Measurements from ENCODE around the gene RHOA.
"Not testable (repeated sequence)": the region's sequence is repeated elsewhere in the genome, so short reads cannot be mapped to it uniquely, and the experiment has no call there.

The RHOA gene

DNA sequence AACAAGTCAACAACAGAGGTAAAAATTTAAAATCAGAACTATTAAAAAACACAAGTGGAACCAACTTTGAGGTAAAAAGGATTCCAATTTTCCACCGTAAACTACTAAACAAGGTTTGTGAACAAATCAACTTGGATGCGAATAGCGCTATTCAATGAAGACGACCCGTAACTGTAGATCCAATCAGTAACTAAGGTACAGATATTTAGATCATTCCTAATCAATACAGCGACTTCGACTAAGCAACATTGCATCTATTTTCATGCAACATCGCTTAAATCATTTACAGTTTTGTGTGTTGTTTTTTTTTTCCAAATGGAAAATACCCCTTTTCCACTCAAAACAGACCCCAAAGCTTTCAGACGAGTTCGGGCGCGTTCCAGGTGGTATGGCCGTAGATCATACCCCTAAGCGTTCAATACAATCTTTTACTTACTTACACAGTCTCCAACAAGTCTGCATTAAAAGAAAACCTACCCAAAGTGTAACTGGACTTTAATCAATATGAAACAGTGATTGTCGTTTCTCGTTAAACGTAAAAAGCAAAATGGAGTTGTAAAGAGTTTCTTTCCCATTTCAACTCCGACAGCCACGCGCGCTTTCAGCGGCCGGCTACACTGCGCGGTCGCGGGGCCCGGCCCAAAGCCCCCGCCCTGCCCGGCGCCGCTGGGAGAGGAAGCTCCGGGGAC, 786 bp downstream of the RHOA start:
- no peak for DNase-seq

DNA sequence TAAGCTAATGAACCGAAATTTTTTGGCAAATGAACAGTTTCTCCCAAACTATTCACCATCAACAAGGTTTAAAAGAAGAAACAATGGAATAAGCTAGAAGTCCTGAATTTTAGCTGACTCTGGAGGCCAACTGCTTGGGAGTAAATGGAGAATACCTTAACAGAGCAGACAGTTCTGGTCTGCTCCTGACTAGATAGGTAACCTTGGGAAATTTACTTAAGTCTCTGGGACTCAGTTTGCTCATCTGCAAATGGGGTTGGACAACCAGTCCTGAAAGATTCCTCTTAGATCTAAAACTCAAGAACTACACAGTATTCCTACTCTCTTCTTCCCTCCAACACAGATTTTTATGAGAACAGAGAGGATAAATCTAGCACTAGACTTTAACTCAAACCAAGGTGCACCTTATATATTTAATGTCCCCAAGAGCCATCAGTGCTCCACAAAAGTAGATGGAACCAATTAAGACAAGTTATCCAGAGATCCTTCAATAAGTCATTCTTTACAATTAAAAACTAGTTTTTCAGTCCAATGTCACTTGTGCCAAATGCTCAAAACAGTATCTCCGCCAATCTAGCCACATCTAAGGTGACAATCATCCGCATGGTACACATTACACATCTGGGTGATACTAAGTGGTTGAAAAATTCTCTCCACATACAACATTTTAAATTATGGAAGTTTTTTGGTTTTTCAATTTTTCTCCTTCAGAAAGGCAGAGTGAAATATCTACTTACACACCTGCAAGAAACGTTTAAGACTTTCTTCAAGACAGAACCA, 1.5 kb downstream of the RHOA start:
- no peak for DNase-seq

DNA sequence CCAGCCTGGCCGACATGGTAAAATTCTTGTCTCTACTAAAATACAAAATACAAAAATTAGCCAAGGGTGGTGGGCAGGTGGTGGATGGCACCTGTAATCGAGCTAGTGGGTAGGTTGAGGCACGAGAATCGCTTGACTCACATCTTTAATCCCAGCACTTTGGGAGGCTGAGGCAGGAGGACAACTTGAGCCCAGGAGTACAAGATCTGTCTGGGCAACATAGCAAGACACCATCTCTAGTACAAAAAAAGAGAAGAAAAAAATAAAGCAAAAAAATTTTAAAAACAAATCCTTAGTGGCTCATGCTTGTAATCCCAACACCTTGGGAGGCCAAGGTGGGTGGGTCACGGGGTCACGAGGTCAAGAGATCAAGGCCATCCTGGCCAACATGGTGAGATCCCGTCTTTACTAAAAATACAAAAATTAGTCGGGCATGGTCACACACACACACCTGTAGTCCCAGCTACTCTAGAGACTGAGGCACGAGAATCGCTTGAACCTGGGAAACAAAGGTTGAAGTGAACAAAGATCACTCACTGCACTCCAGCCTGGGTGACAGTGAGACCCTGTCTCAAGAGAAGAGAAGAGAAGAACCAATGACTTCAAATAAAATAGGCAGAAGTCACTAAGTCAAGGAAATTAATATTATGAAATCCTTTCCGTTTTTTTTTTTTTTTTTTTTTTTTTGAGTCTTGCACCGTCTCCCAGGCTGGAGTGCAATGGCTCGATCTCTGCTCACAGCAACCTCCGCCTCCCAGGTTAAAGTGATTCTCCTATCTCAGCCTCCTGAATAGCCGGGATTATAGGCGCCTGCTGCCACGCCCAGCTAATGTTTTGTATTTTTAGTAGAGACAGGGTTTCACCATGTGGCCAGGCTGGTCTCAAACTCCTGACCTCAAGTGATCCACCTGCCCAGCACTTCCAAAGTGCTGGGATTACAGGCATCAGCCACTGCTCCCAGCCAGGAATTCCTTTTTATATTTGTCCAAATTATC, 4.9 kb downstream of the RHOA start:
- DNase-seq = no peak

DNA sequence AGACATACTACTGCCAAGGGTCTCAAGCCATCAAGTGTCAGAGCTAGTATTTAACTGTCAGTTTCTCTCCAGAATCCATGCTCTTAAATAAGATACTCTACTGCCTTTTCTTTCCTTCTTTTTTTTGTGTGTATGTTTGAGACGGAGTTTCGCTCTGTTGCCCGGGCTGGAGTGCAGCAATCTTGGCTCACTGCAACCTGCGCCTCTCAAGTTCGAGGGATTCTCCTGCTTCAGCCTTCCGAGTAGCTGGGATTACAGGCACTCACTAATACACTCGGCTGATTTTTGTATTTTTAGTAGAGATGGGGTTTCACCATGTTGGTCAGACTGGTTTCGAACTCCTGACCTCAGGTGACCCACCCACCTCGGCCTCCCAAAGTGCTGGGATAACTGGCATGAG, 6.2 kb downstream of the RHOA start:
- not testable (repeated sequence) for DNase-seq

DNA sequence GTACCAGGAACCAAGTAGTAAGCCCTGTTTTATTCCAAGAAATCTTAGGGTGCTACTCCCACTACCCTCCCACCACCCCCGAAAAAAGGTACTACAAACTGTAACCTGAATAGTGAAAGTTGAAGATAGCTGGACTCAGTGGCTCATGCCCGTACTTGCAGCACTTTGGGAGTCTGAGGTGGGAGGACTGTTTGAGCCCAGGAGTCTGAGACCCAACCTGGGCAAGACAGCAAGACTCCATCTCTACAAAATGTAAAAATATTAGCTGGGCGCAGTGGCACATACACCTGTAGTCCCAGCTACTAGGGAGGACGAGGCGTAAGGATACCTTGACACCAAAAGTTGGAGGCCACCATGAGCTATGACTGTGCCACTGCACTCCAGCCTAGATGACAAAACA, 7.9 kb downstream of the RHOA start:
- DNase-seq = no peak

DNA sequence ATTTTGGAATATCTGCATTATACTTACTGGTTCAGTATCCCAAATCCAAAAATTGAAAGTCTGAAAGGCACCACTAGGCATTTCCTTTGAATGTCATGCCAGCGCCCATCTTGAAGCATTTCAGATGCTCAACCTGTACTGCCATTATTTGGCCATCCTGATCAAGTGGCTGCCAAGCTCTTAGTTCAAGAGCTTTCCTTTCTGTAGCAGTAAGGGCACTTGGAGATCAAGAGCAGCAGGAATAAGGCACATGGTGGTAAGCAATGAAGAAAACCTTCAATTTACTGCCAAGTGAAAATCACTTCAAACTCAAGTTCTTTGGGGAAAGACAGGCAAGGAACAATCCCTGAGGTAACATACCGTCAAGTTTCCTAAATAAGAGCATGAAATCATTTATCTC, 10.0 kb downstream of the RHOA start:
- DNase-seq = no peak

DNA sequence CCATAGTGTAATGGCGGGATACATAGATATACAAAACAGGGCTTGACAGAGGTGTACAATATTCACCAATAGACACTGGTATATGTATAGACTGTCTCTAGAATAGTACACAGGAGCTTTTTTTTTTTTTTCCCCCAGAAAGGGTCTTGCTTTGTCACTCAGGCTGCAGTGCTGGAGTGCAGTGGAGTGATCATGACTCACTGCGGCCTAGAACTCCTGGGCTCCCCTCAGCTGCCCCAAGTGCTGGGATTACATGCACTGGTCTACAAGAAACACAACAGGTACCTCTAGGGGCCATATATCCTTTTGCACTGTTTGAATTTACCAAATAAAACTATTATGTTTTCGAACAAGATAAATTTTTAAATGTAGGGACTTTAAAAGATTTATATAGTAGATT, 12.3 kb downstream of the RHOA start:
- no peak for DNase-seq

DNA sequence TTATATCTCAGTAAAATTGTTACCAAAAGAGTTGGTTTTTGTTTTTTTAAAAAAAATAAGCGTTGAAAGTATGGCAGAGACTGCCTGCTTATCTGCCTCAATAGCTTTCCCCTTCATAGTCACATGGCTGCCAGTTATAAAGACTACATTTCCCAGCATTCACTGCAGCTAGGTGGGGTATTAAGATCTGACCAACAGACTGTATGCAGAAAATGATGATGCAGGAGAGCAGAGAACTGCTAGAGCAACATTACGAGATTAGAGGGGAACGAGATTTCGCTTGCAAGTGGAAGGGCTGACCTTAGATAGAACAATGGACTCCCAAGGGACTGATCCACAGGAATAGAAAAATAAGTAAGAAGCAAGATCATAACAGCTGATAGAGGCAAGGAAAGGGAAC, 14.3 kb downstream of the RHOA start:
- no peak for DNase-seq

DNA sequence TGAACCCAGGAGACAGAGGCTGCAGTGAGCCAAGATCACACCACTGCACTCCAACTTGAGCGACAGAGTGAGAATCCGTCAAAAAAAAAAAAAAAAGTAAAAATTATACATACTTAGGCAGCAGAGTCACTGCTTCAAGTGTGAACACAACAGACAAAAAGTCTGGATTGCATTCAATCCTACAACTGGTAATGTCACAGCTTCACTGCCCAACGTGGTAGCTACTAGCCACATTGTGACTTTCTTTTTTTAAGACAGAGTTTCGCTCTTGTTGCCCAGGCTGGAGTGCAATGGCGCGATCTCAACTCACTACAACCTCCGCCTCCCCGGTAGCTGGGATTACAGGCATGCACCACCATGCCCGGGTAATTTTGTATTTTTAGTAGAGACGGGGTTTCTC, 20.5 kb downstream of the RHOA start:
- not testable (repeated sequence) for DNase-seq

DNA sequence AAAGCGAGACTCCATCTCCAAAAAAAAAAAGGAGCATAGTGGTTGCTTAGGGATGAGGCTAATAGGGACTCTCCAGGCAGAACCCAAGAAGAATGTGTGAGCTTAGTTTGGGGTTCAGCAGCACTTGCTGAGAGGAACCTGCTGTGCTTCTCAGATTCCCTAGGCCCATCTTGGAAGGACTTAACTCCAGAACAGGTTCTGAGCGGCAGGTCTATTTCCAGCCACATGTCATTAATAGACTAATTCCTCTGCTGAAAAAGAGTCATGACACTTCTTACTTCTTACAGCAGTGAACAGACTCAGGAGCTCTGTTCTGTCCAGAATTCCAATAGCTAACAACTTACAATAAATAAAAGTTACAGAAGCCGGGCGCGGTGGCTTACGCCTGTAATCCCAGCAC, 22.5 kb downstream of the RHOA start:
- DNase-seq = no peak

DNA sequence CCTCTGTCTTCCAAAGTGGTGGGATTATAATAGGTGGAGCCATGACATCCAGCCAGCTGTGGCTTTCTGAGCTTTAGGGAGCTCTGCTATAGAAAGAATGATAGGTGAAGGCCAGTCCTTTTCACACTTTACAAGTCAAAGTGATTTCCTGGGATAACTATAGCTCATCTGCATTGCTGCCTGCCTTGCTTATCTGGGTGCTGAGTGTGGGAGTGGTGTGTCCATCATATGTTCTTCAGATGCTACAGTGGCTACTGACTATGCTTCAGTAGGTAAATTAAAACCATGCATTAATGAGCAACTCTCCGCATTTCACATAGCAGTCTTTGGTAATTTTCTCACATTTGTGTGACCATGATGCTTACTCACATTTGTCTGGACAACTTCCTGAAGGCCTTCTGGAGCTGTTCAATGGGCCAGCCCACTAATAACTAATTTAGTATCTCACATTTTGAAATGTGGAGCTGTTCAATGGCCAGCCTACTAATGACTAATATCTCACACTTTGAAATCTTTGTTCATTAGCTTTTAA, 23.4 kb downstream of the RHOA start:
- DNase-seq = no peak

DNA sequence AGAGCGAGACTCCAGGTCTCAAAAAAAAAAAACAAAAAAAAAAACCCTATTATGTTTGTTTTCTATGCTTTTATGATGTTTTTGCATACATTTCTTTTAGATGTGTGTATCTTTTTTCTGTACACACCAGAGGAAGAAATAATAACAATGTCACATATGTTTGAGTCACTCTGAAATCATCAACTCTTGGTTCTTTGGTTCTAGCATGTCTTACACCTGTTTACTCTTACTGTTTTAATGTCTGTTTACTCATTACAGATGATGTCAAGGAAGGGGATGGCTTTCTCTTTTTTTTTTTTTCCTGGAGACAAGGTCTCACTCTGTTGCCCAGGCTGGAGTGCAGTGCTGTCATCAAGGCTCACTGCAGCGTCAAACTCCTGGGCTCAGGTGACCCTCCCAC, 24.1 kb downstream of the RHOA start:
- DNase-seq = no peak

DNA sequence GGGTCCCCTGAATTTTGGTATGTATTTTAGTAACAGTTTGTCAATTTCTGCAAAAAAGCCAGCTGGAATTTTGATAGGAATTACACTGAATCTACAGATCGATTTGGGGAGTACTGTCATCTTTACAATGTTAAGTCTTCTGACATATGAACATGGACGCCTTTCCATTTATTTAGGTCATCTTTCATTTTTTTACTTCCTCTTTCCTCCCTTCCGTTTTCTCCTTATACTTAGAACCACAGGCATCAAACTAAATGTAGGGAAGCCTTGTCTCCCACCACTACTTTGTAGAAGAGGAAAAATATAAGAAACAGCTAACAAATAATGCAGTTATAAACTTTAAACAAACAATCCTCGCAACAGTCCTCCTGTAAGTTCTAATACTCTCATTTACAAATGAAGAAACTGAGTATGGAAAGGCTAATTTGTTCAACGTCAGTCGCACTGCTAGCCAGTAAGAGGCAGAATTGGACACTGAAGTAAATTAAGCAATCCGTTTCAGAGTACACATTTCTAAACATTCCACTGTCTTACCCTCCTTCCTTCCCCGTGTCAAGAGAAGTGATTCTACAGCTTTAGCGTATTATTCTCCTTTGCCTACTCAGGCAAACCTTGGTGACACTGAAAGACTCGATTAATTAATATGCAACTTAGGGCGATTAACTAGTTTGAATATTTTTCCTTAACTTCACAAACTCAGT, 25.6 kb downstream of the RHOA start:
- DNase-seq = peak in 1 of 2 donors; percentile 41

DNA sequence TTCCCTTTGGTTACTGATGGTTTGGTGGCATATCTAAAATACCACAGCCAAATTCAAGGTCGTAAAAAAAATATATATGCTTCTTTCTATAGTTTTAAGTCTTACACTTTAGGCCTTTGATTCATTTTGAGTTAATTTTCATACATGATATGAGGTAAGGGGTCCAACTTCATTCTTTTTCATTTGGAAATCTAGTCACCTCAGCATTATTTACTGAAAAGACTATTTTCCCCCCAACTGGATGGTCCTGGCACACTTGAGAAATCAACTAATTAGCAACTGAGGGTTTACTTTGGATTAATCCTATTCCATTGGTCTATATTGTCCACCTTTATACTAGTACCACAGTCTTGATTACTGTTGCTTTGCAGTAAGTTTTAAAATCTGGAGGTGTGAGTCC, 26.2 kb downstream of the RHOA start:
- no peak for DNase-seq

DNA sequence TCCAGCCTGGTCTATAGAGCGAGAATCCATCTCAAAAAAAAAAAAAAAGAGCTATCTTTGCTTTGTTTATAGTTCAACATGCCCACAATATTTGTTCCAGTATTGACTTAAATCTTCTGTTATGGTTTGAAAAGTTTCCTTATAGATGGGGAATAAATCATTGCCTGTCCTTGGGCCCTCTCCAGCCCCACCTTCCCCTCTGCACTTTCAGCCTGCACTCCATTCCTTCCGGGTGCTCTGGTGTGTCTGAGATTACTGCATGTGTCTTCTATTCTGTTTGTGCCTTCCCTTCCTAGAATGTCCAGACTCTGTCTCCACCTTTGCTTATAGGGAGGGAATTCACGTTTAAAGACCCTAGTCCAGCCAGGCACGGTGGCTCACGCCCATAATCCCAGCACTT, 28.4 kb downstream of the RHOA start:
- no peak for DNase-seq

DNA sequence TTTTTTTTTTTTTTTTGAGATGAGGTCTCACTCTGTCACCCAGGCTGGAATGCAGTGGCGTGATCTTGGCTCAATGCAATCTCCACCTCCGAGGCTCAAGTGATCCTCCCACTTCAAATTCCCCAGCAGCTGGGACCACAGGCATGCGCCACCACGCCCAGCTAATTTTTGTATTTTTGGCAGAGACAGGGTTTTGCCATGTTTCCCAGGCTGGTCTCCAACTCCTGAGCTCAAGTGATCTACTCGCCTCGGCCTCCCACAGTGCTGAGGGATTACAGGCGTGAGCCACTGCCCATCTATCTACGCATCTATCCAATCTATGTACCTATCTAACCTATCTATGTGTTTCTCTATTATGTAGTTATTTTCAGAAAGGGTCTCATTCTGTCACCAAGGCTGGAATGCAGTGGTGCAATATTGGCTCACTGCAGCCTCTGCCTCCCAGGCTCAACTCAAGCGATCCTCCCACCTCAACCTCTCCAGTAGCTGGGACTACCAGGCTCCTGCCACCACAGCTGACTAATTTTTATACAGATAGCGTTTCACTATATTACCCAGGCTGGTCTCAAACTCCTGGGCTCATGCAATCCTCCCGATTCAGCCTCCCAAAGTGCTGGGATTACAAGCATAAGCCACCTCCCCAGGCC, 33.4 kb downstream of the RHOA start:
- DNase-seq = no peak

DNA sequence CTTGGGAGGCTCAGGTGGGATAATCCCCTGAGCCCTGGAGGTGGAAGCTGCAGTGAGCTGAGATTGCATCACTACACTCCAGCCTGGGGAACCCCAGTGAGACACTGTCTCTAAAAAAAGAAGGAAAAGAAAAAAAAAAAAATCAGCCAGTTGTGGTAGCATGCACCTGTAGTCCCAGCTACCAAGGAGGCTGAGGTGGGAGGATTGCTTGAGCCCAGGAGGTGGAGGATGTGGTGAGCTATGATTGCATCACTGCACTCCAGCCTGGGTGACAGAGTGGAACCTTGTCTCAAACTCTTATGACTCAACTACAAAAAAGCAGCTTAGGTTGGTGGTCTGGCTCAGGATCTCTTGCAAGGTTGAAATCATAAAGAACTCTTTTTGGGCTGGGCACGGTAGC, 34.3 kb downstream of the RHOA start:
- DNase-seq = peak in 1 of 2 donors; percentile 49

DNA sequence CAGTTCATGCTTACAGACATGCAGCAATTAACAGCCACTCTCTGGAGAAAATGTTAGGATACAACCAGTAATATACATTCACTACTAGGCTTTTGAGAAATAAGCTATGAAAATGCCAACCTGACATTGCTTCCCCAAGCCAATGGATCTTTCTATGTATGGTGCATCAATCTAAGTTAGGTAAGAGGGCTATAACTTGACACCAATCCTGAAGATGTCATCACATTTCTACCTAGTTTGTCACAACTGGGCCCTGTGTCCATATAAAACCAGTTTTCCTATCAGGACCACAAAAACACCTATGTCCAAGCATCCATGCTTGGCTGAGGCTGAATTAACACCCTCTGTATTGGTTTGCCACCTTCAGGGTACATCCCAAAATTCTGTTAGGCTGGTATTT, 39.8 kb downstream of the RHOA start:
- no peak for DNase-seq

DNA sequence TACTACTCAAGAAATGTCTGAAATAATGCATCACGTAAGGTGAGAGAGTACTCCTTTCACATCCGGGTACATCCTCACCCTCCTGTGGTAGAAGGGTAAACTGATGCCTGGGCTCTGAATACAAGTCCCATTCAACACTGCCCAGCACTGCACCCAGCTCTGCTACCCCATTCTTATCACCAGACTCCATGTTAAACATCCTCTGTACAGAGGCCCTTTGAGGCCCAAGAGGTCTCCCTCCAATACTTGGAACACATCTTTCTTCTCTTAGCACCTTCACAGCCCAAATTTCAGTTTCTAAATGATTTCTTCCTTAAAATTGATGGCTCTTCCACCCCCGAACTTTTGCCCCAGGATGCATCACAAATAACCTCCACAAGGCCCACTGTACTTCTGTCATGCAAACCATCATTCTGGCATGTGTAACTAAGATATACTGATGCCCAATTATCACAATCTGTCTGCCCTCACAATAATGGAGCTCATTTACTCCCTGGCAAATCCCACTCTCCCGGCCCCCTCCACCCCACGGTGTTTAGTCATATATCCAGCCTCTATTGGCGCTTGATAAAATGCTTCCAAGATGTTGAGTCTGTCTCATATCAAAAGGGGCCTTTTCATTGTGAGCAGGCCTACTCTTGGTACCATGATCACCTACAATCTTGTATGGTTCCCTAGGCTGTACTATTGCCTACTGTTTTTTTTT, 41.0 kb downstream of the RHOA start:
- no peak for DNase-seq

DNA sequence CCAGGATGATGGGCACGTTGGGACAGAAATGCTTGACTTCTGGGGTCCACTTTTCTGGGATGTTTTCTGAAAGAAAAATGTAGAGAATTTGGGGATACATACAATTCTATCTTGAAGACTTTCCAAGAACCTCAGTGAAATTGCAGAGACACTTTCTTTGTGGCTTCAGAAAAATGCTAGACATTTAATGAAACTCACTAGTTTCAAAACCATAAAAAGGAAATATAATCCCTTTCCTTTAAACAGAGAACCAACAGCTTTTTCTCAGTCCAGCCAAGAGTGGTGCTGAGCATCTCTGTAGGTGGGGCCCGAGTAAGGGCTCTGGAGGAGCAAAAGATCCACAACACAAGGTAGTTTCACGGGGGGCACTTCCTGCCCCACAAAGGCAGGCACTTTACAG, 49.2 kb downstream of the RHOA start:
- no peak for DNase-seq

DNA sequence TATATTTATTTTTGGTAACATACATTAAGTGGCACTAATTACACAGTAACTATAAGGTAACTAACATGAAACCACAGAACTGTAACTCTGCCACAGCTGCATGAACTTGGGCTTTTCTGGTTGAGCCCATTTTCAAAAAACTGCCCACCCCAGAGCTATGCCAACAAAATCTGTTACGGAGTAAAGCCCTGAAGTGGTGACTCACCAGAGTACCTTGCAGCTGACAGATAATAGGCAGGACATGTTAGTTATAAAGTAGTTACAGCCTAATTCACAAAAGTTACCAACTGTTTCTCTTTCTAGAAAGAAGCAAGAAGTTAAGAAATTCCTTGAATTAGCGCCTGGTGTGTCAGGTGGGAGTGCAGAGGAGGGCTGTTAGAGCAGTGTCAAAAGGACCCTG, 52.2 kb downstream of the RHOA start:
- no peak for DNase-seq

DNA sequence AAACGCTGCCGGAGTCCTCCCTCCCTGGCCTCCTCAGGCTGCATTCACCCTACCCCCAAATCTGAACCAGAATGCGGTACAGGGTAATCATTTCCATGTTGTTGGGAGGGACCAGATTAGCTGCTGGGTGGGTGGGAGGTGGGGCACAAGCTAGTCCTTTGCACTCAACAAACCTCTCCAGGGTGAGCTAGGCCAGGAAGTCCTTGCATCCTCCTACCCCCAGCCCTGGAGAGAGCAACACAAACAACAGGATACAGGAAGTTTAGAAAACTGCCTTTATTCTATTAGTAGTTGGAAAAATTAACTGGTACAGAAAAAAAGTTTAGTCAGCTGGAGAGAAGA, 52.9 kb downstream of the RHOA start:
- no peak for DNase-seq
